HepG2 (cell line): ENCODE measurements around the gene TMEM117. TPM values are rescaled to one million over a fixed set of nuclear protein-coding genes. Genes with fewer than 3 reads are reported as not detected.
A peak's percentile ranks its signal among the peaks of the same experiment; 100 is the strongest.

Experiments used
- CREM ChIP-seq, 2 experiments: sonication (generic) in 1 of 2; formaldehyde crosslinking in 1 of 2; IDR thresholded peaks; 2 replicates each; pipeline versions ENCODE4 v1.4.0 to v1.6.1; 2016 to 2020; ENCODE audit warnings: antibody characterized with exemption in 1 of 2, mild to moderate bottlenecking in 1 of 2, missing genetic modification reagents in 1 of 2
- GATAD2A ChIP-seq: IDR thresholded peaks from 2 replicates; pipeline ENCODE4 v1.6.1; 2016
- GLMP ChIP-seq: sonication (generic); formaldehyde crosslinking; IDR thresholded peaks from 2 replicates; pipeline ENCODE4 v1.9.0; 2021; ENCODE audit warnings: missing genetic modification reagents, mild to moderate bottlenecking, borderline replicate concordance
- HDAC6 ChIP-seq: fragments of 200-600 bp; sonication (generic); IDR thresholded peaks from 2 replicates; pipeline ENCODE4 v1.7.0; 2017; ENCODE audit warnings: mild to moderate bottlenecking, antibody characterized with exemption, low read length, low read depth
- MAFK ChIP-seq, 2 experiments: IDR thresholded peaks in 1 of 2; conservative IDR thresholded peaks in 1 of 2; 2 replicates each; pipeline ENCODE4 v1.6.1; 2011; ENCODE audit warnings: improper control_type of control experiment in 2 of 2, low read length in 2 of 2
- PLSCR1 ChIP-seq: sonication (generic); formaldehyde crosslinking; IDR thresholded peaks from 2 replicates; pipeline ENCODE4 v1.5.0; 2020; ENCODE audit warnings: missing genetic modification reagents, mild to moderate bottlenecking, borderline replicate concordance
- PRDM4 ChIP-seq: sonication (generic); formaldehyde crosslinking; IDR thresholded peaks from 2 replicates; pipeline ENCODE4 v1.9.0; 2021; ENCODE audit warnings: missing genetic modification reagents, borderline replicate concordance
- REL ChIP-seq: sonication (generic); formaldehyde crosslinking; conservative IDR thresholded peaks from 2 replicates; pipeline ENCODE4 v1.8.0; 2022; ENCODE audit warnings: mild to moderate bottlenecking, missing genetic modification reagents, moderate library complexity
- SNAPC2 ChIP-seq: sonication (generic); formaldehyde crosslinking; IDR thresholded peaks from 2 replicates; pipeline ENCODE4 v1.8.1; 2022; ENCODE audit warnings: mild to moderate bottlenecking, missing genetic modification reagents
- SOX13 ChIP-seq, 3 experiments: fragments of 450-650 bp in 1 of 3; sonication (generic) in 1 of 3; formaldehyde crosslinking in 1 of 3; IDR thresholded peaks in 2 of 3; conservative IDR thresholded peaks in 1 of 3; 2 replicates each; pipeline versions ENCODE4 v1.5.0 to v1.6.1; 2016 to 2020; ENCODE audit warnings: antibody characterized with exemption in 1 of 3, mild to moderate bottlenecking in 1 of 3, missing compliant biosample characterization in 1 of 3, missing genetic modification reagents in 1 of 3, moderate library complexity in 1 of 3
- TARDBP ChIP-seq: sonication (generic); formaldehyde crosslinking; IDR thresholded peaks from 2 replicates; pipeline ENCODE4 v1.8.0; 2022; ENCODE audit warnings: mild to moderate bottlenecking, missing genetic modification reagents
- TBP ChIP-seq: sonication (generic); formaldehyde crosslinking; IDR thresholded peaks from 2 replicates; pipeline ENCODE4 v1.5.0; 2020; ENCODE audit warnings: missing genetic modification reagents
- TCF7 ChIP-seq: sonication (generic); IDR thresholded peaks from 2 replicates; pipeline ENCODE4 v1.6.1; 2016; ENCODE audit warnings: antibody characterized with exemption, low read depth
- ZBTB43 ChIP-seq: sonication (generic); formaldehyde crosslinking; conservative IDR thresholded peaks from 2 replicates; pipeline ENCODE4 v1.4.0; 2020; ENCODE audit warnings: missing genetic modification reagents
- ZFY ChIP-seq: sonication (generic); formaldehyde crosslinking; IDR thresholded peaks from 2 replicates; pipeline ENCODE4 v1.4.0; 2020; ENCODE audit warnings: missing genetic modification reagents
- ZNF280D ChIP-seq: sonication (generic); formaldehyde crosslinking; IDR thresholded peaks from 2 replicates; pipeline ENCODE4 v1.5.1; 2020; ENCODE audit warnings: mild to moderate bottlenecking, missing genetic modification reagents
- ZNF569 ChIP-seq: sonication (generic); formaldehyde crosslinking; IDR thresholded peaks from 2 replicates; pipeline ENCODE4 v1.5.0; 2020; ENCODE audit warnings: mild to moderate bottlenecking, missing genetic modification reagents, moderate library complexity, borderline replicate concordance
- ZNF570 ChIP-seq: sonication (generic); formaldehyde crosslinking; IDR thresholded peaks from 2 replicates; pipeline ENCODE4 v1.4.0; 2020; ENCODE audit warnings: mild to moderate bottlenecking, missing genetic modification reagents, borderline replicate concordance
- ZNF652 ChIP-seq: IDR thresholded peaks from 2 replicates; pipeline ENCODE4 v1.6.1; 2016; ENCODE audit warnings: low read depth, borderline replicate concordance
- ZNF83 ChIP-seq: sonication (generic); formaldehyde crosslinking; IDR thresholded peaks from 2 replicates; pipeline ENCODE4 v1.4.0; 2020; ENCODE audit warnings: missing genetic modification reagents, mild to moderate bottlenecking, borderline replicate concordance
- polyA plus RNA-seq, 8 experiments: library from polyadenylated mRNA; depleted of rRNA in 3 of 8; stranded (reverse) in 7 of 8; unstranded in 1 of 8; fragments of >200 nt; fragmentation: Illumina TruSeq in 4 of 8; extraction: Trizol in 4 of 8; gene quantifications; 2 replicates each; pipeline versions ENCODE4 v1.2.1 to v1.2.3, GENCODE V29; 2011 to 2016; ENCODE audit warnings: low read depth in 4 of 8, missing spikeins in 1 of 8, mixed read lengths in 1 of 8; ENCODE audit not compliant: insufficient read depth in 1 of 8
- total RNA-seq, 5 experiments: library from RNA; depleted of rRNA; stranded (reverse); fragments of >200 nt; fragmentation: Illumina TruSeq; extraction: Trizol; gene quantifications; 2 replicates each; pipeline ENCODE4 v1.2.3, GENCODE V29; 2016; ENCODE audit warnings: low read depth in 1 of 5

Gene TMEM117
- total and polyA plus RNA-seq, 2 of the 13 experiments (the other 11 are each of a cell fraction or from before 2014, with no cell fraction given) = 2.8 to 8.5 TPM

GRCh38 chr12:44159216-44159615 is 323.3 kb downstream of the TMEM117 start (continued):
- TF ChIP-seq MAFK (conservative IDR thresholded peaks at IDR 0.05 in 1 of 2, IDR thresholded peaks at IDR 0.05 in 1 of 2; ENCODE audit: low read length in 2 of 2) (no peak), PLSCR1 (CRISPR knock-in tag) (no peak), ZNF652 (peak; percentile 65; the same call in 1 of the 2 replicates), REL (CRISPR knock-in tag) (no peak), HDAC6 (no peak), TBP (CRISPR knock-in tag) (no peak), ZBTB43 (CRISPR knock-in tag) (no peak), TARDBP (CRISPR knock-in tag) (no peak), ZNF83 (CRISPR knock-in tag) (no peak), GATAD2A (peak; percentile 47), ZNF280D (CRISPR knock-in tag) (no peak), ZNF570 (CRISPR knock-in tag) (no peak), SOX13 (IDR thresholded peaks at IDR 0.05) (no peak), SOX13 (CRISPR knock-in tag; conservative IDR thresholded peaks at IDR 0.05 in 1 of 2, IDR thresholded peaks at IDR 0.05 in 1 of 2) (peak in 1 of 2 experiments; percentile 33; a peak in 1 of 4 replicates), ZNF569 (CRISPR knock-in tag) (no peak), GLMP (CRISPR knock-in tag) (no peak), TCF7 (0 out of 2 replicates have a peak, but pooled peaks have one; percentile 22), CREM (IDR thresholded peaks at IDR 0.05) (no peak), CREM (CRISPR knock-in tag; IDR thresholded peaks at IDR 0.05) (no peak), PRDM4 (CRISPR knock-in tag) (no peak), ZFY (CRISPR knock-in tag) (no peak), SNAPC2 (CRISPR knock-in tag) (no peak)
- TF ChIP-seq, all 625 proteins: peak for 20
